HTERT RPE-1 (cell line): Measurements from ENCODE around the gene ITIH3.

Source experiments
- in situ Hi-C: fragments of 300-500 bp; cut with MboI; formaldehyde crosslinking; loops from 4 replicates; pipeline ENCODE4 v1.14.3; 2020; ENCODE audit warnings: low sequenced_read_pairs

ITIH3 gene

DNA sequence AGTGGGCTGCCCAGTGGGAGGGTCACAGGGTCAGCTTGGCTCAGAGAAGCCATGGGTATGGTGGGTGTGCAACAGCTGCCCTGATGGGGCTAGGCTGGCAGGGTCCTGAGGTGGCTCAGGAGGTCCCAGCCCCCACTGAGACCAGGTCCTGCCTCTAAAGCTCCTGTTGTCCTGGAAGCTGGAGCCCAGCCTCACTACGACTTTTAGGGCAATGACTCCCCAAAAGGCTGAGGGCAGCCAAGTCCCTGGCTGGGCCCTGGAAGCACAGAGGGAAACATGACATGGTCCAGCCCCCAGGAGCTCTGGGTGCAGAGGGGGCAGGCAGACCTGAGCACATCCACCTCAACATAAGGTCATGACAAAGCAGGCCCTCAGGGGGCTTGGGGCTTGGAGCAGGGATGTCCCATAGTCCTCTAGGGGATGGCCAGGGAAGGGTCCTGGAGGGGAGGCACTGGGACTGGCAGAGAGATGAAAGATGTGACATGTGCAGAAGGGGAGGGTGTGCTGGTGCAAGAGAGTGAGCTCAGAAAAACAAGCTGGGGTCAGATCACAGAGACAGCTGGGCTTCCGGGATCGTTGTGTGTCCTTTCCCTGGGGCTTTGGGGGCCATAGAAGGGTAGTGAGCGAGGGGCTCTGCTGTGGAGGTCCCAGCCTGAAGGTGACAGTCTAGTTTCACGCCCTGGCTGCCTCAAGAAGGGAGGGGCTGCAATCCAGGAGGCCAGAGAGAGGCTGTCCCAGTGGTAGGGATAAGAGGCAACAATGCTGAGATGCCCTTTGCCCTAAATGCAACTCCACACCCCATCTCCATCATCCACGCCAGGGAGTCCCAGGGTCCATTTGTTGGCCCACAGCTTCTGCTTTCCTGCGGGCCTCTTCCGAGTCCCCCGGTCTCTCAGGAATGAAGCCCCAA lies 639 bp upstream of the ITIH3 start:
- in situ Hi-C loops, result no loop called here

DNA sequence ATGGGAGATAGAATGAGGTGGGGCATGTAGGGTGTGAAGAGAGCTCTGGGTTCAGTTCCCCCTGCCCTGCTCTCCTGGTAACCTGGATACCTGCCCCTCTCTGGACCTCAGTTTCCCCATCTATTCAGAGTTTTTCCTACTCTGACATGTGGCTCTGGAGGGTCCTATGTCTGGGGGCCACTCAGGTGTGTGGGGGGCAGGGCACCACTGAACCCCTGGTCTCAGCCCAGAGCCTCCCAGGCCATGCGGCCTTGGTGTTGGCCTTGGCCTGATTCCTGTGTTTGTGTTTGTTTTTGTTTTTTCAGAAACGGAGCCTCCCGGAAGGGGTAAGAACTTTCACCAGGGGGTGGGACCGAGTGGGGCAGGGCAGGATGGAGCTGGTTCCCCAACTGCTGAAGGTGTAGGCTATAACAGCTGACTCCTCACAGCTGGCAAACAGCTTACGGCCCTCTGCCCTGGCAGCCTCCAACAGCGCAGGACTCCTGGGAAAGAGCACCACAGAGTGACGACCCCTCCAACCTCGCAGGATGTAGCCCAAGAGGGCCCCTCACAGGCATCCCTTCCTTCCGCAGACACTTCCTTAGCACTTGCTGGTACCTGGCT lies 803 bp downstream of the ITIH3 start:
- in situ Hi-C loops, result no loop called here

DNA sequence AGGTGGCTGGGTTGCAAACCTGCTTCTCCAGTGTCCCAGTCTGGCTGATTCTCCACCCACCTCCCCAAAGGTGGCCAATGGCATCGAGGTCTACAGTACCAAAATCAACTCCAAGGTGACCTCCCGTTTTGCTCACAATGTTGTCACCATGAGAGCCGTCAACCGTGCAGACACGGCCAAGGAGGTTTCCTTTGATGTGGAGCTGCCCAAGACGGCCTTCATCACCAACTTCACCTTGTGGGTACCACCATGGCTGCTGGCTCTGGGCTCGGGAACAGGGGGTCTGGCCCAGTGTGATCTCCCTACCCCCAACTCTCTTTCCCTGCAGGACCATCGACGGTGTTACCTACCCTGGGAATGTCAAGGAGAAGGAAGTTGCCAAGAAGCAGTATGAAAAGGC lies 1.8 kb downstream of the ITIH3 start:
- in situ Hi-C loops, result no loop called here

DNA sequence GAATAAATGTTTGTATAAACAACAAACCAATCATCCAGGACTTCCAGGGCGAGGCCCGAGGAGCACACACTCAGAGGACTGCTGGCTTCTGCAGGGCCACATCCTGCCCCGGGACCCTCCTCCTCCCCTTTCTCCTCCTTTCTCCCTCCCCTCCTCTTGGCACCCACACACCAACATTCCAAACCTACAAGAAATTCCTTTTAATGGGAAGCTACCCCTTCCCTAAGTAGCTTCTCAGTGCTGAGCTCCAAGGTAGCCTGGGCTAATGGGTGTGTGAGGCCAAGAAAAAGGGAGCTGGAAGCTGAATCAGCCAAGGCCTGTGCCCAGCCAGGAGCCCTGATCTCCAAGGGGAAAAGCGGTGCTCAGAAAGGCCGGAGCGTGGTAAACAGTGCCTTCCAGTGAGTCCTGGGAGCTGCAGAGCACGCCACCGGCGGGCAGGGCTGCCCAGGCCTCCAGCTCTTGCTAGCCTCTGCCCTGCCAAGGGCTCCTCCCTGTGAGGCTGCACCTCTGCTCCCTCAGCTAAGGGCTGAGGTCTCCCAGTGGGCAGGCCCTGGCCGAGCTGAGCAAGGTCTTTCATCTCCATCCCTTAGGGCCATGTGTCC lies 3.9 kb downstream of the ITIH3 start:
- in situ Hi-C loops, result no loop called here

DNA sequence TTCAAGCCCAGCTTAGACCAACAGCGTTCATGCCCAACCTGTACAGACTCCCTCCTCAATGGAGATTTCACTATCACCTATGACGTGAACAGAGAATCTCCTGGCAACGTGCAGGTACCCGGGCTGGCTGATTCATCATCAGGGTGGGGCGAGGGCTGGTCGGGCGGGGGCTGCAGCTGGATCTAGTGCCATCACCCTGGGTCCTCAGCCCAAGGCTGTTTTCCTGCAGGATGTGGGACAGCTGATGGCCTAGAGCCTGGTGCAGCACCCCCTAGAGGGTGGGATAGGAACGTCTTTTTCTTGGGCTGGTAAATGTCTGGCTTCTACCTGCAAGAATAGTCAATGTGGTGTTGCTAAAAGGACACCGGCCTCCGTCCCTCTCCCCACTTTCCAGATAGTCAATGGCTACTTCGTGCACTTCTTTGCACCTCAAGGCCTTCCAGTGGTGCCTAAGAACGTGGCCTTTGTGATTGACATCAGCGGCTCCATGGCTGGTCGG lies 4.4 kb downstream of the ITIH3 start:
- in situ Hi-C loops, result no loop called here

DNA sequence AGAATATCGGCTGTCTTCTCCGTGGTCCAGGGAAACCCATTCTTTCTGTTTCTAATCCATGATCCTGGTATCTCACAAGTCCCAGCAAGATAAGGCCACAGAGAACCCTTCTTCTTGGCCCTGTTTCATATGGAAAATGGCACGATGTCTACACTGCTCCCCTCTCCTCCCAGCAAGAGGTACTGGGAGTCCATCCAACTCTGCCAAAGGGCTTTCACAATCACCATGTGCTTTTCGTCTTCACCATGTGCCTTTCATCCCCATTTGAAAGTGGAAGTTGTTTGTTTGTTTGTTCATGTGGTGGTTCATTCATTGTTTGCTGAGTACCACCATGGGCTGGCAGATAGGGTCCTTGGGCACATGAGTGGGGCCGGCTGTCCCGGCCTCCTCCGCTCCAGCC lies 5.5 kb downstream of the ITIH3 start:
- in situ Hi-C loops, result no loop called here

DNA sequence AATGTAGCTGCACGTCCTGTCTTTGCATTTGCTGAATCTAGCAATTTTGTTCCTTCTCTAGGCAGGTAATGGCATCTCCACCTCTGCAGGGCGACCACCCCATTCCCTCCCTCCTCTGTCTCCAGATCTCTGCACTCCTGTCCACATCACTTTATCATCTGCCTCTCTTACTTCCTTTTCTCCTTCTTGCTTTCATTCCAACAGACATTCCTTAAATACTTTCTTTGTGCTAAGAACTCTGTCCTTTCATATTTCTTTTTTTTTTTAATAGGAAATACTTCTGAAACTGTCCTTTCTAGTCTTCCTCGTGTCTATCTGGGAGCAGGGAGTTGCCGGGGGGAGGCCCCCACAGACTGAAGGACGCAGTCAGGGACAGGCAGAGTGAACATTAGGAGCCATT lies 7.2 kb downstream of the ITIH3 start:
- in situ Hi-C loops, result no loop called here

DNA sequence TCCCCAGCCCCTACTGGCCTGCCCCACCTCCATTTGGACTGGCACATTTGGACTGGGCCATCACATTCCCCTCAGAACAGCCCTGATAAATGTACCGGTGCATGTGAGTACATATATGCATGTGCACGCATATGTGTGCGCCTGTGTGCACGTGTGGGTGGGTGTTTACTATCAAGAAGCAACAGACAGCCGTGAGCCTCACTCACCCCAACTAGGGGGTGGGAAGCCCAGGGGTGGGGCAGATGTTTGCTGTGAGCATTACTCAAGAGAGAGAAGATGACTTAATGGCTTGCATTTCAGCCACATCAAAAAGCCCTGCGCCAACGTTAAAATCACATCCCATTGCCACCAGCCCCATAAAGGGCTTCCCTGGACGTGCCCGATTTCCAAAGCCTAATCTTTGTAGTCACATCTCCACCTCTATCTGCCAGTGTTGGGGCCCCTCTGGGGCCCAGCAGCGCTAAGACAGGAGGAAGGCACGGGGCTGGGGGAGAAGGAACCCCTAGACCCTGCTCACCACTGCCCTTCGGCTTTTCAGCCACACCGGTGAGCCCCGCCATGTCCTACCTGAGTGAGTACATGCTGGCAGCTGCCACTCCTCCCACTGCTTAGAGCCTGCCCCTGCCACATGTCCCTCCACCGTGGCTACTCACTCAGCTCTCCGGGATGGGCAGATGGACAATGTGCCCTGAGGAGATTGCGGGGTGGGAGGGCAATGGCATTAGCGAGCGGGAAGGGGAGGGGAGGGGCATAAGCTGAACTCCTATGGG lies 10.9 kb downstream of the ITIH3 start:
- in situ Hi-C loops, result no loop called here

DNA sequence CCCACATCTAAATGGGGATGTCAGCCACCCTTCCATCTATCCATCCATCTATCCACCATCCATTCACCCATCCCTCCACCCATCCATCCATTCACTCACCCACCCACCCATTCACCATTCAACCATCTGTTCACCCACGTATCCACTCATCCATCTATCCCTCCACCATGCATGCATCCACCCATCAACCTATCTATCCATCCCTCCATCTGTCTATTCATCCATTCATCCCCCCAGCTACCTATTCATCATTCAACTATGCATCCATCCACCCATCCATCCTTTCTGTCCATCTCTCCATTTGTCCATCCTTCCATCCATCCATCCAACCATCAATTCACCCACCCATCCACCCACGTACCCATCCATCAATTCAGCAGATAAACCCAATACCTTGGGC lies 14.6 kb downstream of the ITIH3 start:
- in situ Hi-C loops, result no loop called here

DNA sequence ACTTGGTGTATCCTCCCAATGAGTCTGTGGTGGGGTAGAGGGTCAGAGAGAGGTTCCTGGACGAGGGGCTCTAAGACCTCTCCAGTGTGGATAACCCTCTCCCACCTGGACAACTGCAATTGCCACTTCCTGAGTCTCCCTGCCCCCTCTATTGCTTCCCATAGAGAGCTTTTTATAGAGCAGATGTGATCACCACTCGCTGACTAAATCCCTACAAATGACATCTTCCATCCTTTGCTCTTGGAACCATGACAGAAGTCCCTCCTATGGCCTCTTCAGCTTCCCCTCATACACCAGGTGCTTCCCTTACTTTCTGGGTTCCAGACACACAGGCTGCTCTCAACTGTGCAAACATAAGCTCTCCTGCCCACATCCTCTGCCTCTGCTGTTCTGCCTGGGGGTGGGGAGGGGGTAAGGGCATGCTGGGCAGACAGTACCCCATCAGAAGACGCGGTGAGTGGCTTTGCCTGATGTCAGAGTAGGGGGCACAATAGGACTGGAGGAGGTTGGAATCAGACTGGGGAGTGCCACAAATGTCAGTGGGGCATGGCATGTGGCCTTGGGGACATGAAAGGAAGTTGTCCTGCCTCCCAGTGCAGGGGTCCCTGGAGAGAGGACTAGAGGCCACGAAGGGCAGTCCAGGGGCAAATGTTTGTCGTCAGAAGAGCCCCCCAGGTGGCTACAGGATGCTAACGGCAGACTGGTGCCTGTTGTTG lies 15.2 kb downstream of the ITIH3 start:
- in situ Hi-C loops, result no loop called here

DNA sequence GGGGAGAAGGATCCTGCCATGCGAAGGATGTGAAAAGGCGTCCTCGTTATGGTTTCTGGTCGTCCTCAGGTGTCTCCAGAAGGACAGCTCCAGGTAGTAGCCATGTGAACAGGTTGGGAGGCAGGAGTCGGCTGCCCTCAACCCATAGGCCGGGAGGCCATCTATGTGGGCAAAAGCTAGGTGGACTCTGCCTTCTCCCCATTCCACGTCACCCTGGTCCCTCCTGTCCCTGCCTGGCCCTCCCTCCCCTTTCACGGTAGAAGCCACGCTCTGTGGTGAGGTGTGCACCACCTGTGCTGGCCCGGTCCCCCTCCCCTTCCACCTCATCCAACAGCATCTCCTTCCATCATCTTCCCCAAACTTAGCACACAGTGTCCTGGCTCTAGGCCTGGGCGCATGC lies 16.3 kb downstream of the ITIH3 start:
- in situ Hi-C loops, result no loop called here

DNA sequence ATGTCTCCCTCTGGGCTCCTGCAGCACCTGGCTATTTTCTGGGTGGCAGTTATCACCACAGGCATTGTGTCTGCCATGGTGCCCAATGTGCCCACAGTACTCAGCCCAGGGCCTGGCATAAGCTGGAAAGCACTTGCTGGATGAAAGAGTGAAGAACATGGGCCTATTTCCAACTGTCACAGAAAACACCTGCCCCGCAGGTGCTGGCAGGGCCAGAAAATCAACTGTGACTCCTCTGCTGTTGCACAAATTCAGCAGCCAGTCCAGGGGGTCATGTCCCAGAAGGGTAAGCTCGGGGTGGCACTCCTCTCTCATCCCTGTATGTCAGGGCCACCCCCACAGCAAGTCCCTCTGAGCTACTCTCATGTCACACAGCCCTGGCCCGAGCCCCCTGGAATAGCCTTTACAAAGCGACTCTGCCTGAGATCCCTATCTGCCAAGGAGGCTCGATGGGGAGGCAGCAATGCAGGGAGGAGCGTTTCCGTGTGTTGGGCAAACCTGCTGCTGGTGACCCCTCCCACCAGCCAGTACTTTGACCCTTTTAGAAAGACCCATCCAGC lies 16.9 kb downstream of the ITIH3 start:
- in situ Hi-C loops, result no loop called here

DNA sequence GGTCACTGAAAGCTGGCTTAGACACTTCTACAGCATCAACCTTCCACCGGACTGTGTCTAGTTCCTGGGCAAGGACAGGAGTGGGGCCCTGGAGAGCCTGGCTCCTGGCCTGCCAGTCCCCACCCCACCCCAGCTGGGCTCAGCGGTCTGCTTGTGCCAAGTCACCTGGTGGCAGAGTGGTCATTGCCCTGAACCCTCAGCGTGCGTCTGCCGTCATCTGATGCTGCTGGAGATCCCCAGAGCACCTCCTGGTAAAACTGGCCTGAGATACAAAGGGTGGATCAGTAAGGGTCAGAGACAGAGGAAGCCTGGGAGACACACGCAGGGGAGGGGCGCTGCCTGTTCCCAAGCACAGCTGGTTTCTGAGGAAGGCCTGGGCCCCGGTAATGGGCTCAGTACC lies 19.2 kb downstream of the ITIH3 start:
- in situ Hi-C loops, result no loop called here

DNA sequence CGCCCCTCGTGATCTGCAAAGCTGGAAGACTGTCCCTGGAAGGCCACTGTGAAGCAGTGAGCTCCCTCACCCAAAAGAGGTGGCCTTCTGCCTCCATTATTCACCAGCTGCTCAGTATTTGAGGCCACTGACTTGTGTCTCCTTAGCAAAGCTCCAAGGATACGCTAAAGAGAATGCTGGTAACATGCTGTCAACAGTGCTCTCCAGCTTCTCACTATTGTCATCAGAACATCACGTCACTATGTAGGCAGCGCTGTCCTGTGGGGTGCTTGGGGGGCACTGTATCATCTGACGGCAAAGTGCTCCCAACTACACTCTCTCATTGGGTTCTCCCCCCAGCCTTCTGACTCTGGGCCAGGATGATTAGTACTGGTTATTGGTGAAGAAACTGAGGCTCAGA lies 21.6 kb downstream of the ITIH3 start:
- in situ Hi-C loops, result no loop called here

DNA sequence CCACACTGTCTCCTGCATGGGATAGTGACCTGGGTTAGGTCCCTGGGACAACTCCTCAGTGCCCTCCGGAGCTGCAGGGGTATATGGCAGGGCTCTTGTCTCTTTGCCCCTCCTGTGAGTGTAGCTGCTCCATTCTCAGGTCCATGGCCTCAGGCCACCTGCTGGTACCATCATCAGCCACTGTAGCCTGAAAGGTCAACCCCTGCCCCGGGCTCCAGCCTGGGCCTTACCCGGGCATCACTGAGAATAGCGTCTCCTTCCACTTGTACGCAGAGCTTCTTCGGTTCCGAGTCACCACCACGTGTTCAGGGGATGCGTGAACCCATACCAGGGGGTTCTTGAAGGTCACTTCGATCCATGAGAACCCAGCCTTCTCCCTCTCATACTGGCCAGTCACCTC lies 22.1 kb downstream of the ITIH3 start:
- in situ Hi-C loops, result no loop called here

DNA sequence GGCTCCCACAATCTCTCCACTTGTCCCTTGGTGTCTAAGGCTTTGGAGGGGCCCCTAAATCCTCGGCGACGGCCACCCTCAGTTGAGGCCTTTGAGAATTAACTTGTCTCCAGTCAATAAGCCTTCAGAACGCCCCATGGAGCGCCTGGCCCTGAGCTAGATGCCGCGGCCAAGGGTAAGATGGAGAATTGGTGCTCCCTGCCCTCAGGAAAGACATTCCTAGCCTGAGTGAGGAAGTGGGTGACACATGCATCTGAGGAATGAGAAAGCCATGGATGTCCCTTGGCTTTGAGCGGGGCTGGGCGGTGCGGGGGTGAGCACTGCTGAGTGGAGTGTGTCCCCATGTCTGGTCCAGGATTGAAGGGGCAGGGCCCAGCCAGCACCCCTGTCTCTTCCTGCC lies 22.6 kb downstream of the ITIH3 start:
- in situ Hi-C loops, result no loop called here

DNA sequence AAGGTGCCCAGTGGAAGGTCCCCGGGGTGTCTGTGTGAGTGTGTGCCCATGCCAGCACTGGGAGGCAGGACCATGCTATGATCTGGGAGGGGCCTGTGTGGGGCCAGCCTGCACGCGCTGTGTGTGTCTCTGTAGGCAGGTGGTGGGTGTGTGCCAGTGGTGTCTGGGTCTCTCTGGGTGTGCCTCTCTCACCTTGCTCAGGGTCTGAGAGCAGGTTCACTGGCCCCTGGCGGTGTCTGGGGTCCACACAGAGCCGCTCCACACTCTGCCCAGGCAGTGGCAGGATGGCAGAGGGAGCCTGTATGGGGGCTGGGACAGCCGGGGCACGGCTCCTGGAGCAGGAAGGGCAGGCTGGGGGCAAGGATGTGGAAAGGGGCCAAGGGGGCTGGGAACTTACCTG lies 23.3 kb downstream of the ITIH3 start:
- in situ Hi-C loops, result no loop called here

DNA sequence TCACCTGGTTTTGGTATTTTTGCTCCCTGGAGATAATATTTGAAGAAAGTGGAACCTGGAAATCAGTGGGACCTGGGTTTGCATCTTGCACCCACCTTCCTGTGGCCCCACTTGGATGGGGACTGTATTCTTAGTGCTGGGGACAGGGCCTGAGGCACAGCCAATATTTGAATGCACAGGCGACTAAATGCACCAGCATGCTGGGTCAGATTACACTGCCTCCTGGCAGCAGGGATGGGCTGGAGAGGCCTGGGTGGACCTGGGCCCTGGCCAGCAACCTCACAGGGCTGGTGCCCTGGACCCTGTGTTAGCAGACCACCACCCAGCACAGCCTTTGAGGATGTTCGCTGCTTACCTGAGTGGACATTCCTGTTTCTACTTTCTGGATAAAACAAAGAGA lies 25.3 kb downstream of the ITIH3 start:
- in situ Hi-C loops, result no loop called here

DNA sequence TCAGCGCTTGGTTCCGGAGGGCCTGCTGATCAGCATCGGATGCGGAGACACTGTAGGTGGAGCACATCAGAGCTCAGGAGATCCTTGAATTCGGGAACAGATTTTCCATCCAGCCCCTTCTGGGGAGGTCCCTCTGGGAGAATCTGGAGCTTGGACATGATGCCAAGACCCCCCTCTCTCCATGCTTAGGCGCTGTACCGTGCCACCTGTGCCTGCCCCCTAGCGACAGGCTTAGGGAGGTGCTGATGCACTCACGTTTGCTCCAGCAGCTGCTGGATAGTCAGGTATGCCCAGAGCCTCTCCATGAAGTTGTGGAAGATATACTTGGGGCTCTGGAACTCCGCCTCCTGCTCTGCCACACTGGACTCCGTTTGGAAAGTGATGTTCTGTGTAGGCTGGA lies 26.1 kb downstream of the ITIH3 start:
- in situ Hi-C loops, result no loop called here

DNA sequence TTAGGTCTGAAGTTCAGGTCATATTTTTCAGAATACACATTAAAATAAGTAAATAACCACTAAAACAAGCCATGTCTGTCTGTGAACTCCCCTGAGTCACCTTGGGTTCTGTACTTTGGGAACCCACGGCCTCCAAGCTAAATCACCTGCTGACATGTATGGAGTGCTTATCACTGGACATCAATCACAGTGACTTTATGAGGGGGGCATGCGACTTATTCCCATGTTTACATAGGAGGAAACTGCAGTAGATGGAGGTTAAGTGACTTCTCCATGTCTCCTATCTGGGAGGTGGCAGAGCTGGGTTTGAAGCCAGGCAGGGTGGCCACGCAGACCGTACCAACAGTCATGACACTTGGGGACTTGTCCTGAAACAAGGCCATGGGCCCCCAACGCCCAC lies 27.8 kb downstream of the ITIH3 start:
- in situ Hi-C loops, result no loop called here
